Measurements from ENCODE around the gene MCOLN1. TPM values are rescaled to one million over a fixed set of nuclear protein-coding genes. Genes with fewer than 3 reads are reported as not detected.
A peak's percentile ranks its signal among the peaks of the same experiment; 100 is the strongest.

Gene MCOLN1
- total RNA-seq (2014; rRNA removed) (10.2 and 22.9 TPM in 2 replicates), Bru-seq, nascent RNA (percentile 68 among the genes with signal in this experiment), BruChase-seq, experiment 1, labeled RNA remaining after a 6-hour chase (percentile 84 among the genes with signal in this experiment), BruChase-seq, experiment 2, labeled RNA remaining after a 2-hour chase (percentile 80 among the genes with signal in this experiment)
- long read RNA-seq, transcript MCOLN1-202 (13 exons, 2,253 nt), result minor isoform, 9 of 296 reads
- long read RNA-seq, transcript MCOLN1-210 (2 exons, 492 nt), result minor isoform, 13 of 296 reads
- long read RNA-seq, transcript MCOLN1-201 (14 exons, 2,082 nt), result major isoform, 196 of 296 reads
- long read RNA-seq, partial matches to known transcripts, result 39 of 296 reads
- long read RNA-seq, other reads (novel, unspliced or antisense), result 37 of 296 reads

DNA sequence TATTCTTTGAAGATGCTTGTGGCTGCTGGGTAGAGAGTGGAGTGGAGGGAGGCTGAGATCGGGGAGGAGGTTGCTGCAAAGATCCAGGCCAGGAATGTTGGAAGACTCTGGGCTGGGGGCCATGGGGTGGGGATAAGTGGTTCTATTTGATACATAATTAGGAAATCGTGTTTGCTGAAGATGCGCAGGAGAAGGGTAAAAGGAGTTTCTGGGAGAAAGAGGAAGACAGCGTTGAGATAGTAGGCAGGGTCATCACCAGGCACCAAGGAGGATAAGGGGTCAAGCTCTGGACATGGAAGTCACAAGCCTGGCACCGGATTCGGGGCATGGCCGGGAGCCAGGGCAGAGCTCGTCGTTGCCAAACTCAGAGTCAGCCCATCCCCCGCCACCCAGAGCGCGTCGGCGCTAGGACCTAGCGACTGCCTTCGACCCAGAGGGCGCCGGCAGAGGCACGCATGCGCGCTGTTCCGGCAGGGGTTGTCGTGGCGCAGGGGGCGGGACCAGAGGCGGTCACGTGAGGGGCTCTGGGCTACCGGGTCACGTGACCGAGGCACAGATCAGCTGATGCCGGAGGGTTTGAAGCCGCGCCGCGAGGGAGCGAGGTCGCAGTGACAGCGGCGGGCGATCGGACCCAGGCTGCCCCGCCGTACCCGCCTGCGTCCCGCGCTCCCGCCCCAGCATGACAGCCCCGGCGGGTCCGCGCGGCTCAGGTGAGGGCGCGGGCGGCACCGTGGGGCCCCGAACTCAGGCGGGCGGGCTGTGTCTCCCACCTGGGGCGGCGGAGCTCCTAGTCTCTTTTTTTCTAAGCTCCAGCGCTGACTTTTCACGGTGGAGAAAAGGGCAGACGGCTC lies at the start of gene MCOLN1:
MCOLN1 (plus strand) TSS at position 553 of the 851 bp plus-strand sequence; CDS start at position 680, 127 bp downstream.
- no peaks in the 10 kb centered on the region for H3F3A ChIP-seq (ENCODE audit: low read length, unreplicated experiment)
- H3K4me3 ChIP-seq (ENCODE audit: low read length), result peak within 1 kb of the TSS; percentile 78
- no peaks in the 10 kb centered on the region for H3K27me3 ChIP-seq (ENCODE audit: low read length)
- no peak within 1 kb of the TSS for H3K27ac ChIP-seq (ENCODE audit: low read length)
- peak within 1 kb of the TSS; percentile 69 for H3K9ac ChIP-seq (ENCODE audit: low read length)
- H3K79me2 ChIP-seq (ENCODE audit: low read length), result peaks cover 13% of the 10 kb centered on the region; the same call in 1 of the 2 replicates
- H3K9me2 ChIP-seq (replicated peaks; ENCODE audit: low read length), result no peaks in the 10 kb centered on the region
- H3K36me3 ChIP-seq (ENCODE audit: low read depth, low read length), result no peaks in the 10 kb centered on the region
- peak within 1 kb of the TSS; percentile 72 for H2AFZ ChIP-seq (ENCODE audit: low read length)
- H3K4me2 ChIP-seq (ENCODE audit: low read length), result peak within 1 kb of the TSS; percentile 87
- no peak for TF ChIP-seq CTCF (conservative IDR thresholded peaks at IDR 0.05; ENCODE audit: low read depth, low read length)
- TF ChIP-seq EZH2 (IDR thresholded peaks at IDR 0.05; ENCODE audit: low read length, unreplicated experiment), result no peak
- no peak for TF ChIP-seq EZH2phosphoT487 (IDR thresholded peaks at IDR 0.05; ENCODE audit: borderline replicate concordance, low read length)
- intact Hi-C loops (cut with micrococcal nuclease), result loop anchor here (1.0 kb wide), 1 partner anchor 12 kb away; no protein-coding TSS in a partner anchor
- DNase-seq (peak; percentile 99), ATAC-seq (peak; percentile 78)
- H3K9me3 ChIP-seq (ENCODE audit: low read length), result no peaks in the 10 kb centered on the region
- ChIA-PET POLR2A (ENCODE audit: unreplicated experiment) (no interaction called here), CTCF (no interaction called here)
- peaks cover 13% of the 10 kb centered on the region for H3K4me1 ChIP-seq (ENCODE audit: insufficient read depth, low read length)
- H4K20me1 ChIP-seq (ENCODE audit: low read length), result no peaks in the 10 kb centered on the region
- no TSS peak for BruUV-seq (replicated peaks)

DNA sequence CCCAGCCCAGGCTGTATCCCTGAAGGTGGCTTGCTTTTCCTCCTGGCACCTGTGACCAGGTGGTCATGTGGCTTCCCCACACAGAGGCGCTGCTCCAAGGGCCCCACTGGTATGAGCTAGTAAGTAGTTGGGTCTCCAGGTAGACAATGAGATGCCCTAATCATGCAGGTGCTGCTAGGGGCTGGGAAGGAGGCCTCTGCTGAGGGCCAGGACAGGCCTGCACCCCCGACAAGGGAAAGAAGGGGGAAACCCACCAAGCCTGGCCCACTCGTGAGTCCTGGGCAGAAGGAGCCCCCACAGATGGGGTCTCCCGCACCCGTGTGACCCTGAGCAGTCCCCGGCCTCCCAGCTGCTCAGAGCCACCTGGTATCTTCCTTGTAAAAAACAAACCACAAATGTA lies 46.8 kb upstream of the MCOLN1 start:
- BruUV-seq (replicated peaks), result no TSS peak
- H2AFZ ChIP-seq (ENCODE audit: low read length), result no peak overlapping the region
- CTCF ChIA-PET, result no interaction called here

More for the DNA sequence above, 46.8 kb upstream of the MCOLN1 start:
- no peaks in the 10 kb centered on the region for H3K9me3 ChIP-seq (ENCODE audit: low read length)
- H3K9me2 ChIP-seq (replicated peaks; ENCODE audit: low read length), result no peaks in the 10 kb centered on the region
- POLR2A ChIA-PET (ENCODE audit: unreplicated experiment), result interaction anchor here (0.6 kb wide), 1 partner anchor 422 kb away, joined by 7 read pairs; no protein-coding TSS in a partner anchor
- peaks cover 5% of the 10 kb centered on the region; the same call in 1 of the 2 replicates for H3K36me3 ChIP-seq (ENCODE audit: low read depth, low read length)
- no peaks in the 10 kb centered on the region for H3K4me1 ChIP-seq (ENCODE audit: insufficient read depth, low read length)
- H3K4me2 ChIP-seq (ENCODE audit: low read length), result no peak overlapping the region
- H3K4me3 ChIP-seq (ENCODE audit: low read length), result no peak overlapping the region
- TF ChIP-seq CTCF (conservative IDR thresholded peaks at IDR 0.05; ENCODE audit: low read depth, low read length), result no peak
- no peak for TF ChIP-seq EZH2 (IDR thresholded peaks at IDR 0.05; ENCODE audit: low read length, unreplicated experiment)
- TF ChIP-seq EZH2phosphoT487 (IDR thresholded peaks at IDR 0.05; ENCODE audit: borderline replicate concordance, low read length), result no peak
- no peaks in the 10 kb centered on the region for H3F3A ChIP-seq (ENCODE audit: low read length, unreplicated experiment)
- no peak overlapping the region for H3K27ac ChIP-seq (ENCODE audit: low read length)
- no peaks in the 10 kb centered on the region for H3K27me3 ChIP-seq (ENCODE audit: low read length)
- ATAC-seq (no peak), DNase-seq (no peak)
- intact Hi-C loops (cut with micrococcal nuclease), result no loop called here
- H3K79me2 ChIP-seq (ENCODE audit: low read length), result no peaks in the 10 kb centered on the region
- no peaks in the 10 kb centered on the region for H4K20me1 ChIP-seq (ENCODE audit: low read length)
- H3K9ac ChIP-seq (ENCODE audit: low read length), result no peak overlapping the region

Measured in PC-3 (cell line).